ENCODE results near the gene AP1S2.
"Not testable (repeated sequence)": the region's sequence is repeated elsewhere in the genome, so short reads cannot be mapped to it uniquely, and the experiment has no call there.

The AP1S2 gene

GRCh38 chrX:15838017-15838416, 16.6 kb downstream of the AP1S2 start:
- TF ChIP-seq ZNF274 (IDR thresholded peaks at IDR 0.05; ENCODE audit: low read depth, low read length) = no peak

DNA sequence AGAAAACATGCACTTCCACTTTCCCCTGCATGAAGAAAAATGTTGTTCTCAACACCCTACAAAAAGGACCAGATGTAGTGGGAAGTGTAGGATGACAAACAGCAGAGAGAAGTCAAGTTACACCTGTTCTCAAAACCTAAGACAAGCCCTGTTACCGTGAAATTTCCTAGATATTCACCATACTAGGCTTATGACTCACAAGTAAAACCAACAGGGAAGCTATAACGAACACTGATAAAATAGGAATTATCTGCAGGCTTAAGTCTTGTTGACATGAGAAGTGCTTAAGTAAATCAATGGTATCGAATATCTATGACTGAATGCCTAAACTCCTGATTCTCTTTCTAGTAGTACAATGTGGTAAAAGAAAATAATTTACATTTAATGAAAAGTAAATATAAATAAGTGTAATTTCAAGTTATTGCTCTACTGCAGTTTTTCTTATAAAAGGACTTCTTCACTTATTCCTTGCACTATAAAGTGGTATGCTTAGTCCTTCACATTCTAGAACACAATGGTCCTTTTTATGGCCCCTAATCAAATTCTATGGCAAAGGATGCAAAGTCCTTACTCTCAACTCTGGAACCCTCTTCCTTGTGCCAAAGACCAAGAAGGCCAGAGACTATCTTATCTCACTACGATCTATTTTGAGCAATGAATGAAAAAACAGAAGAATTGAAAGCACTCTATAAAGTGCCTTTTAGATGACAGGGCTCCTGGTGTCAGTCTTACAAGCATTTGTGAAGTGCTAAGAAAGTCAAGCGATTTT, 19.6 kb downstream of the AP1S2 start:
- no peak for TF ChIP-seq ZNF274 (IDR thresholded peaks at IDR 0.05; ENCODE audit: low read depth, low read length)
- H3K4me3 ChIP-seq (ENCODE audit: low read length) = no peak overlapping the region

More at GRCh38 chrX:15838017-15838416, 16.6 kb downstream of the AP1S2 start:
- no peak overlapping the region for H3K4me3 ChIP-seq (ENCODE audit: low read length)

DNA sequence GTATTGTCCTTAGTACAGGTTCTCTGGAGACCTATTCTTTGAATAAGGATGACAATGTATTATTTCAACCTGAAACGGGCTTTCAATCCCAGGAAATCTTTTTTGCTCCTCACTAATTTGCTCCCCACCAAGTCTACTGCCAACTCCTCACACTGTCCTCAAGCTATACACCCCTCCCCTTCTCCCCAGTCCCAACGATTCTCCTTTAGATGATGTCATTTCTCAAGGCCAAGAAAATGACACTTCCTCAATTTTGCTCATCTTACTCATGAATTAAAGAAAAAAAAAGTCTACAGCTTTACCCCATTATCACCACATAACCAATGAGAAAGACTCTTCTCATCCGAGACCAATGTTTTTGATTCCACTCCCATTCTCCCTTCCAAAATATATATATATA, 20.6 kb downstream of the AP1S2 start:
- no peak for TF ChIP-seq ZNF274 (IDR thresholded peaks at IDR 0.05; ENCODE audit: low read depth, low read length)
- no peak overlapping the region for H3K4me3 ChIP-seq (ENCODE audit: low read length)

DNA sequence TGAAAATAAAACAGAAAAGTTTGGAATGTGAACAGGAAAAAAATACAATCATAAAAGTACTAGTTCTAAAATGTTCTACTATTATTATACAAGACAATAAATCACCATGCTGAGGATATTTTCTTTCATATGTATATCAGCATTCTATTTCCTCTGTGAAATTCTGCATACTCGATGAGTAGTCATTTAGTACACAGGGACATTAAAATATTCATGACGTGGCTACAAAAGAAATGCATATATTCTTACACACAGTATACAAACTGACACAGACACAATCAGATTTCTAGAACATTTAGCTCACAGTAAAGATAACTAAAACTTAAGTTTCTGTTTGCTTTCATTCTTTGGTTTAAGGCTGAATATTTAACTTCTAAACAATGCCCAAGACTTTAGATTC, 23.3 kb downstream of the AP1S2 start:
- H3K4me3 ChIP-seq (ENCODE audit: low read length) = not testable (repeated sequence)

GRCh38 chrX:15829217-15829616, 25.4 kb downstream of the AP1S2 start:
- TF ChIP-seq ZNF274 (IDR thresholded peaks at IDR 0.05; ENCODE audit: low read depth, low read length) = no peak
- no peak overlapping the region for H3K4me3 ChIP-seq (ENCODE audit: low read length)

GRCh38 chrX:15825936-15826335, 28.7 kb downstream of the AP1S2 start:
- H3K4me3 ChIP-seq (ENCODE audit: low read length) = no peak overlapping the region
- no peak for TF ChIP-seq ZNF274 (IDR thresholded peaks at IDR 0.05; ENCODE audit: low read depth, low read length)

DNA sequence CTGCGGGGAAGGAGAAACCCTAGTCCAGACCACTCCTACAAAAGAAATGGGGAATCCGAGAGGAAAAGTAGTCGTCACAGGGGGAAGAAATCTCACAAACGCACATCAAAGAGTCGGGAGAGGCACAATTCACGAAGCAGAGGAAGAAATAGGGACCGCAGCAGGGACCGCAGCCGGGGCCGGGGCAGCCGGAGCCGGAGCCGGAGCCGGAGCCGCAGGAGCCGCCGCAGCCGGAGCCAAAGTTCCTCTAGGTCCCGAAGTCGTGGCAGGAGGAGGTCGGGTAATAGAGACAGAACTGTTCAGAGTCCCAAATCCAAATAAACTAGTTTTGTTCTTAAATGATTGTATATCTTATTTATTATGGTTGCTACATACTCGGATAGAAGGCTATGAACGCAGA, 31.7 kb downstream of the AP1S2 start:
- H3K4me3 ChIP-seq (ENCODE audit: low read length) = no peak overlapping the region
- TF ChIP-seq ZNF274 (IDR thresholded peaks at IDR 0.05; ENCODE audit: low read depth, low read length) = no peak

DNA sequence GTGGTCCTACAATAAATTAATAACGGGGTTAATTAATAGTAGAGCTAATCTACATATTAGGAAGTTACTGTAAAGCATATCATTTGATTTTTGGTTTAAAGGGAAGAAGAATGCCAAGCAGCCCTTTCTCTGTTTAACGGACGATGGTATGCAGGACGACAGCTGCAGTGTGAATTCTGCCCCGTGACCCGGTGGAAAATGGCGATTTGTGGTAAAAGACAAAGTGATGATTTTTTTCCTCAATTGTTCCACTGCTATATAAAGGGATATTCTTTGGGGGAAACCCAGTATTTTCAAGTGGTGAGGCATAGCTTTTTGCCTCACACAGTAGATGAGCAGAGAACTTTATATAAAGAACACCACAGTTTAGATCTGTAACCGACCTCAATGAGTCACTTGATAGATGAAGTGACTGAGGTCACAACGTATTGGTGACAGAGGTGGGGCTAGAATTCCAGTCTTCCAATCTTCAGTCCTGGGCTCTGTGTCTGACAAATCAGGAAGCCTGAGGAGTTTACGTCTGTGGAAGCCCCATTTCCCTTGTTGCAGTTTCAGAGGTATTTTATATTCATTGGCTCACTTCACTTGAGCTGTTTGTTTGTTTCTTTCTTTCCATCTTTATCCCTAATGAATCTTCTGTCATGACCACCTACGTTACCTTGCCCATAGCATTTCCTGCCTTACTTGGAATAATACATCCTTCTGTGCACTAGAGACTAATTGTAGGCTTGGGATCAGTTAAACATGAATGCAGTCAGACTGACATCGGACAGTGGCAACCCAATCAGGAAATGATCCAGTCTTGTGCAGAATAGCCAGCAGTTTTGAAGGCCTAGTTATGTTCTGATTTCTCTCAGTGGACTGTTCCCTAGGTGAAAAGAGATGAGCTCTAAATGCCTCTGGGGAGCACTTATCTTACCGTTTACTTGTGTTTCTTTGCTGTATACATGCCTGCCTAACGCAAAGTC, 34.2 kb downstream of the AP1S2 start:
- no peak for TF ChIP-seq ZNF274 (IDR thresholded peaks at IDR 0.05; ENCODE audit: low read depth, low read length)
- no peak overlapping the region for H3K4me3 ChIP-seq (ENCODE audit: low read length)

DNA sequence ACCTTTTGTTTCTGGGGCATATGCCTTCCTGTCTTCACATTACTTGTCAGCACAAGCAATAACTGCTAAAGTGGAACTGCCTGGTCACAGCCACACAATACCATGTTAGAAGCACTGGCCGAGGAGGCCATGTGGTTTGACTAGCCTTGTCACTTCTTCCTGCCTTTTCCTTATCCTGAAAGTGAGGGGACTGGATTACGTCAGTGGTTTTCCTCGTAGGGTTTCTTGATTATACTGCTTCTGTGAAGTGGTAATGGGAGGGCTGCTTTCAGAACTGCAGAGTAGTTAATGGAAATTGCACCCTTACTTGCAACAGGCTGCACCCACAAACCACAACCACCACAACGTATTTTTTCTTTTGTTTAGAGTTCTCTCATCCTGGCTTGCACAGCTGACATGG, 37.7 kb downstream of the AP1S2 start:
- no peak for TF ChIP-seq ZNF274 (IDR thresholded peaks at IDR 0.05; ENCODE audit: low read depth, low read length)
- no peak overlapping the region for H3K4me3 ChIP-seq (ENCODE audit: low read length)

- no peak for TF ChIP-seq ZNF274 (IDR thresholded peaks at IDR 0.05; ENCODE audit: low read depth, low read length)
- H3K4me3 ChIP-seq (ENCODE audit: low read length) = no peak overlapping the region
Observed at GRCh38 chrX:15816438-15816809, 38.2 kb downstream of the AP1S2 start.

- TF ChIP-seq ZNF274 (IDR thresholded peaks at IDR 0.05; ENCODE audit: low read depth, low read length) = no peak
- no peak overlapping the region for H3K4me3 ChIP-seq (ENCODE audit: low read length)
Observed at GRCh38 chrX:15815779-15816437, 38.7 kb downstream of the AP1S2 start.

GRCh38 chrX:15814771-15815365, 39.7 kb downstream of the AP1S2 start:
- no peak for TF ChIP-seq ZNF274 (IDR thresholded peaks at IDR 0.05; ENCODE audit: low read depth, low read length)
- H3K4me3 ChIP-seq (ENCODE audit: low read length) = no peak overlapping the region

- TF ChIP-seq ZNF274 (IDR thresholded peaks at IDR 0.05; ENCODE audit: low read depth, low read length) = no peak
- H3K4me3 ChIP-seq (ENCODE audit: low read length) = no peak overlapping the region
Observed at GRCh38 chrX:15813416-15813815, 41.2 kb downstream of the AP1S2 start.

Data from GM08714 (cell line).